Activated CD4-positive, alpha-beta memory T cell treated with anti-CD3 and anti-CD28 coated beads, Interleukin-2, amount 10 ng/mL, durations not matched to agents 7 days and 5 days (primary cell): ENCODE results near the gene PAPSS2. TPM values are rescaled to one million over a fixed set of nuclear protein-coding genes. Genes with fewer than 3 reads are reported as not detected.

ENCODE experiments used
- CTCF ChIA-PET: fragments of 350-600 bp; sonication (Branson Sonifier 250); formaldehyde crosslinking; loops from one replicate; lab custom pipeline; 2021; ENCODE audit warnings: antibody characterized with exemption, inconsistent platforms; lab: Charles Lee
- POLR2A ChIA-PET: fragments of 350-600 bp; sonication (Branson Sonifier 250); formaldehyde crosslinking; loops from one replicate; lab custom pipeline; 2021; ENCODE audit warnings: antibody characterized with exemption; lab: Charles Lee
- DNase-seq: peaks from one replicate; pipeline ENCODE4 v3.0.0-alpha.2; 2020
- H3K27ac Mint-ChIP-seq: one replicate; pipeline ENCODE4 v1.8.0; 2021; ENCODE audit warnings: mild to moderate bottlenecking, mixed read lengths
- H3K27me3 Mint-ChIP-seq: one replicate; pipeline ENCODE4 v1.8.0; 2021; ENCODE audit warnings: mixed read lengths
- H3K36me3 Mint-ChIP-seq: one replicate; pipeline ENCODE4 v1.8.0; 2021; ENCODE audit warnings: low read depth, mixed read lengths
- H3K4me1 Mint-ChIP-seq: one replicate; pipeline ENCODE4 v1.8.0; 2021; ENCODE audit warnings: mixed read lengths
- H3K4me3 Mint-ChIP-seq: one replicate; pipeline ENCODE4 v1.8.0; 2021; ENCODE audit warnings: mild to moderate bottlenecking, mixed read lengths
- H3K9me3 Mint-ChIP-seq: one replicate; pipeline ENCODE4 v1.8.0; 2021; ENCODE audit warnings: mixed read lengths
- total RNA-seq, 2 experiments: library from RNA; stranded (reverse); gene quantifications; one replicate each; pipeline ENCODE4 v1.2.3, GENCODE V29; 2021

Gene PAPSS2
- total RNA-seq, 2 experiments from 2014 or later: 0.13 TPM; not detected in 1

- Mint-ChIP-seq H3K4me1 (peaks cover 6% of the 10 kb centered on the region), H3K4me3 (no peak overlapping the region), H3K27me3 (no peaks in the 10 kb centered on the region), H3K27ac (no peak overlapping the region), H3K36me3 (peaks cover 32% of the 10 kb centered on the region), H3K9me3 (no peaks in the 10 kb centered on the region)
- ChIA-PET POLR2A (no interaction called here), CTCF (interaction anchor here (0.7 to 2.0 kb wide), 6 partner anchors 11 to 238 kb away, joined by 3 to 5 read pairs (median 4); no protein-coding TSS in a partner anchor)
- no peak for DNase-seq
Measured at GRCh38 chr10:87771871-87772500, 112.3 kb downstream of the PAPSS2 start.

- Mint-ChIP-seq H3K4me3 (no peak overlapping the region), H3K36me3 (peaks cover 31% of the 10 kb centered on the region), H3K9me3 (no peaks in the 10 kb centered on the region), H3K27me3 (no peaks in the 10 kb centered on the region), H3K27ac (no peak overlapping the region), H3K4me1 (peaks cover 6% of the 10 kb centered on the region)
- DNase-seq: no peak
- ChIA-PET POLR2A (interaction anchor here (0.6 kb wide), 1 partner anchor 18 kb away, joined by 3 read pairs; no protein-coding TSS in a partner anchor), CTCF (interaction anchor here (0.7 to 1.1 kb wide), 3 partner anchors 7 to 31 kb away, joined by 3 to 4 read pairs (median 3); no protein-coding TSS in a partner anchor)
Measured at GRCh38 chr10:87775766-87776165, 116.1 kb downstream of the PAPSS2 start.

- H3K27ac Mint-ChIP-seq: no peak overlapping the region
- POLR2A ChIA-PET: no interaction called here
- peaks cover 6% of the 10 kb centered on the region for H3K4me1 Mint-ChIP-seq
- no peak overlapping the region for H3K4me3 Mint-ChIP-seq
- no peaks in the 10 kb centered on the region for H3K27me3 Mint-ChIP-seq
- no peak for DNase-seq
- H3K9me3 Mint-ChIP-seq: no peaks in the 10 kb centered on the region
- peaks cover 36% of the 10 kb centered on the region for H3K36me3 Mint-ChIP-seq
- CTCF ChIA-PET: interaction anchor here (1.1 kb wide), 1 partner anchor 9 kb away, joined by 3 read pairs; no protein-coding TSS in a partner anchor
Measured at GRCh38 chr10:87776328-87776727, 116.7 kb downstream of the PAPSS2 start.

GRCh38 chr10:87781545-87781944, 121.9 kb downstream of the PAPSS2 start:
- H3K27me3 Mint-ChIP-seq: no peaks in the 10 kb centered on the region
- H3K4me3 Mint-ChIP-seq: no peak overlapping the region
- H3K36me3 Mint-ChIP-seq: peaks cover 46% of the 10 kb centered on the region
- no peaks in the 10 kb centered on the region for H3K4me1 Mint-ChIP-seq
- DNase-seq: no peak
- ChIA-PET CTCF (no interaction called here), POLR2A (interaction anchor here (1.8 kb wide), 1 partner anchor 15 kb away, joined by 4 read pairs; no protein-coding TSS in a partner anchor)
- no peak overlapping the region for H3K27ac Mint-ChIP-seq
- no peaks in the 10 kb centered on the region for H3K9me3 Mint-ChIP-seq

GRCh38 chr10:87782721-87783120, 123.0 kb downstream of the PAPSS2 start:
- Mint-ChIP-seq H3K27me3 (no peaks in the 10 kb centered on the region), H3K9me3 (no peaks in the 10 kb centered on the region), H3K4me3 (no peak overlapping the region), H3K27ac (no peak overlapping the region), H3K36me3 (peaks cover 44% of the 10 kb centered on the region), H3K4me1 (no peaks in the 10 kb centered on the region)
- ChIA-PET CTCF (interaction anchor here (0.5 kb wide), 1 partner anchor 7 kb away, joined by 3 read pairs; no protein-coding TSS in a partner anchor), POLR2A (interaction anchor here (0.7 to 1.8 kb wide), 2 partner anchors 16 to 117 kb away, joined by 3 to 4 read pairs; no protein-coding TSS in a partner anchor)
- DNase-seq: no peak

GRCh38 chr10:87786421-87786820, 126.7 kb downstream of the PAPSS2 start:
- ChIA-PET POLR2A (interaction anchor here (0.8 kb wide), 1 partner anchor 25 kb away, joined by 3 read pairs; no protein-coding TSS in a partner anchor), CTCF (interaction anchor here (1.1 to 1.3 kb wide), 2 partner anchors 11 to 14 kb away, joined by 3 read pairs; no protein-coding TSS in a partner anchor)
- H3K9me3 Mint-ChIP-seq: no peaks in the 10 kb centered on the region
- no peak overlapping the region for H3K4me3 Mint-ChIP-seq
- no peaks in the 10 kb centered on the region for H3K27me3 Mint-ChIP-seq
- no peak overlapping the region for H3K27ac Mint-ChIP-seq
- H3K4me1 Mint-ChIP-seq: no peaks in the 10 kb centered on the region
- H3K36me3 Mint-ChIP-seq: peaks cover 50% of the 10 kb centered on the region
- DNase-seq: no peak

- ChIA-PET POLR2A (no interaction called here), CTCF (interaction anchor here (0.7 kb wide), 2 partner anchors 1164 to 1250 kb away, joined by 4 to 8 read pairs; no protein-coding TSS in a partner anchor)
- no peak overlapping the region for H3K4me3 Mint-ChIP-seq
- no peak for DNase-seq
- H3K9me3 Mint-ChIP-seq: no peaks in the 10 kb centered on the region
- H3K4me1 Mint-ChIP-seq: no peaks in the 10 kb centered on the region
- peaks cover 46% of the 10 kb centered on the region for H3K36me3 Mint-ChIP-seq
- no peaks in the 10 kb centered on the region for H3K27me3 Mint-ChIP-seq
- no peak overlapping the region for H3K27ac Mint-ChIP-seq
Measured at GRCh38 chr10:87790185-87790584, 130.5 kb downstream of the PAPSS2 start.

GRCh38 chr10:87794285-87794684, 134.6 kb downstream of the PAPSS2 start:
- Mint-ChIP-seq H3K9me3 (no peaks in the 10 kb centered on the region), H3K27me3 (no peaks in the 10 kb centered on the region), H3K4me3 (no peak overlapping the region), H3K4me1 (peaks cover 2% of the 10 kb centered on the region), H3K27ac (no peak overlapping the region), H3K36me3 (peaks cover 54% of the 10 kb centered on the region)
- POLR2A ChIA-PET: interaction anchor here (0.6 kb wide), 1 partner anchor 824 kb away, joined by 3 read pairs; no protein-coding TSS in a partner anchor
- CTCF ChIA-PET: no interaction called here
- no peak for DNase-seq

Other genes with a start within 250 kb of the PAPSS2 start
- 10 to 100 TPM; 11.0 to 11.4 TPM for gene MINPP1, start 155.0 kb upstream of the PAPSS2 start, total RNA-seq
- gene ATAD1, start 158.3 kb downstream of the PAPSS2 start, total RNA-seq: 10 to 100 TPM; 38.5 to 42.2 TPM
- gene KLLN, start 203.7 kb downstream of the PAPSS2 start, total RNA-seq: under 1 TPM; 0.81 to 0.95 TPM
- gene PTEN, start 203.7 kb downstream of the PAPSS2 start, total RNA-seq: 10 to 100 TPM; 88.5 to 89.2 TPM